D721Med (cell line): Measurements from ENCODE around the gene LCE3D.
"Not testable (repeated sequence)": the region's sequence is repeated elsewhere in the genome, so short reads cannot be mapped to it uniquely, and the experiment has no call there.

Source experiments
- DNase-seq: peaks from one replicate; pipeline ENCODE4 v3.0.0; 2011; ENCODE audit warnings: low spot score; ENCODE audit not compliant: insufficient read length
- FAIRE-seq: peaks from 2 replicates; lab custom pipeline; 2011; peaks lifted over from hg19 to GRCh38; lab: Jason Lieb, UNC
- TF ChIP-seq, protein P1 (sequence below): IDR thresholded peaks from 2 replicates; pipeline ENCODE4 v1.5.1; 2012; ENCODE audit warnings: mild to moderate bottlenecking, control low read depth; ENCODE audit not compliant: insufficient read depth; ENCODE audit errors: missing control alignments

LCE3D gene

DNA sequence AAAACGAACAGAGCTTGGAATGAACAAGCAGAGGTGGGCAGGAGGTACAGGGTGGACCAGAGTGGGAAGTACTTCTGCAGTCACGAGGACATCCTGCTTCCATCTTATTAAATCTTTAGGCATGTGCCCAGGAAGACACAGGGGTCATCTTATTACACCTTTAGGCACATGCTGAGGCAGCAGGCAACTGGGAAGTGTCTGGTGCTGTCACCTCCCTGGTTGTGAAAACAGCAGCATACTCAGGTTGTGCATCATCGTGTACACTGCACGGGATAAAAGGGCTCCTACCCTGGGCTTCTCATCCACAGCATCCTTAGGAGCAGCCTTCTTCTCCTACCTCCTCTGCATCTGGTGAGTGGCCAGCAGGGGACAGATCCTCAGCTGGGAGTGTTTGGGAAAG, 19.6 kb upstream of the LCE3D start, which contains the start of gene LCE3C:
Gene LCE3C (plus strand): TSS at position 301 of the 400 bp plus-strand sequence. CDS start 498 bp downstream, outside the sequence.
- DNase-seq (no peak), FAIRE-seq (no peak)
- TF ChIP-seq, protein P1, sequence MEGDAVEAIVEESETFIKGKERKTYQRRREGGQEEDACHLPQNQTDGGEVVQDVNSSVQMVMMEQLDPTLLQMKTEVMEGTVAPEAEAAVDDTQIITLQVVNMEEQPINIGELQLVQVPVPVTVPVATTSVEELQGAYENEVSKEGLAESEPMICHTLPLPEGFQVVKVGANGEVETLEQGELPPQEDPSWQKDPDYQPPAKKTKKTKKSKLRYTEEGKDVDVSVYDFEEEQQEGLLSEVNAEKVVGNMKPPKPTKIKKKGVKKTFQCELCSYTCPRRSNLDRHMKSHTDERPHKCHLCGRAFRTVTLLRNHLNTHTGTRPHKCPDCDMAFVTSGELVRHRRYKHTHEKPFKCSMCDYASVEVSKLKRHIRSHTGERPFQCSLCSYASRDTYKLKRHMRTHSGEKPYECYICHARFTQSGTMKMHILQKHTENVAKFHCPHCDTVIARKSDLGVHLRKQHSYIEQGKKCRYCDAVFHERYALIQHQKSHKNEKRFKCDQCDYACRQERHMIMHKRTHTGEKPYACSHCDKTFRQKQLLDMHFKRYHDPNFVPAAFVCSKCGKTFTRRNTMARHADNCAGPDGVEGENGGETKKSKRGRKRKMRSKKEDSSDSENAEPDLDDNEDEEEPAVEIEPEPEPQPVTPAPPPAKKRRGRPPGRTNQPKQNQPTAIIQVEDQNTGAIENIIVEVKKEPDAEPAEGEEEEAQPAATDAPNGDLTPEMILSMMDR, result no peak

DNA sequence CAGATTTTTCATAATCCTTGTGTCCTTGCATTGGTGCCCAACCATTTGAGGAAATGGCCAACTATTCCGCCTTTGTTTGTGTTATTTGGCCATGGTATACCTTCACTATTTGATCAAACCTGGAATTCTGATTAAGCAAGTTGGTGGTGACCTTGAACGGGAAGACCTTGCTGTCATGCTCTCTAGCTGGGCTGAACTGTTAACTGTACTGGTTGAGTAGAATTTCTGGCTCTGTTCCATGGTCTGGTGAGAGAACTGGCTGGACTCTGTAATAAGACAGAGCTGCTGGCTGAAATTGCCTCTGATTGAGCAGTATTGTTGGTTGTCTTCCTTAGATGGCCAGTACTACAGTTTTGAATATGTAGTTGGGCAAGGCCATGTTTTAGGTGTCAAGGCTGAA, 16.7 kb upstream of the LCE3D start:
- FAIRE-seq (no peak), DNase-seq (no peak)
- TF ChIP-seq, protein P1, result no peak

DNA sequence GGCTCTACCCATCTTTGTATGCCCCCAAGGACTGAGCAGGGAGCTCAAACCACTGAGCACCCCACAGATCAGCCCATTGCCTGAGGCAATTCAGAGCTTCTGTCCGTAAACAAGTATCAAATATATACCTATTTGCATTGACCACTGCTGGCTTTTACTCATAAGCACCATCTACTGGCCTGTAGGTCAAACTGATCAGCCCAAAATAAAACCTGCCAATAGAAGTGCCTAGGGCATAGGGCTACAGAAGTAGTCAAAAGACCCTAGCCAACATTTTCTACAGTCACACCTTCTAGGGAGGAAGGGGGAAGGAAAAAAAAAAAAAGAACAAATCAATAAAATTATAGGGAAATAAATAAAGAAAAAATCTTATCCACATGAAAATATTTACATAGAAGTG, 5.3 kb upstream of the LCE3D start:
- TF ChIP-seq, protein P1, result no peak
- DNase-seq, result no peak
- FAIRE-seq, result no peak

DNA sequence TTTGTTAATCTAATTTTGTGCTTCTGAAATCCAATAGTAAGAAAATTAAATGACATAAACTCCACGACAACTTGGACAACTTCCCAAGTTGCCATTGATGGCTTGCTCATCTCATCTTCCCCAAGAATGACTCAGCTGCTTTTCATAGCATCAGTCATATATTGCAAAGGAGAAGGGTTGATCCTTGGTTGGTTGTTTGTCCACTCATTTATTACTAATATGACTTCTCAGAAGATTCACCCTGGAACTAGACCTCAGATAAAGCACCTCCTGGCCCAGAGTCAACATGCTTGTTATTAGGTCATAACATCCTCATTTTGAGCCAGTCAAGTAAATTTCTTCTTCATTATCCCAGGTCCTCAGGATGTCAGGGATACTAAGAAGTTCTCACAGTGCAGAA, 2.3 kb upstream of the LCE3D start:
- TF ChIP-seq, protein P1, result no peak
- DNase-seq (no peak), FAIRE-seq (no peak)

DNA sequence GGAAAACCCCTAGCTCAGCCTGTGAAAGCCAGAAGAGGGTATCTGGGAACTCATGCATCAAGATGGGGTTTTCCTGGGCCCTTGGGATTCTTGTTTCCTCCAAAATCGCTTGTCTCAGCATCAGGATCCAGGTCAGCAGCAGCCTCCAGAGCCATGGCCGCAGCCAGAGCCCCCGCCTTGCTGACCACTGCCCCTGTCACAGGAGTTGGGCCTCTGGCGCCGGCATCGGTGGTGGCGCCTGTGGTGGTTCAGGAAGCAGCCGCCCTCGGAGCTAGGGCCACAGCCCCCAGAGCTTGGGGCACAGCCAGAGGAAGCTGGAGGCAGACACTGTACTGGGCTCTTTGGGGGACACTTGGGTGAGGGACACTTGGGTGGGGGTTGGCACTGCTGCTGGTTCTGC, 790 bp downstream of the LCE3D start:
- FAIRE-seq, DNase-seq: not testable (repeated sequence)

DNA sequence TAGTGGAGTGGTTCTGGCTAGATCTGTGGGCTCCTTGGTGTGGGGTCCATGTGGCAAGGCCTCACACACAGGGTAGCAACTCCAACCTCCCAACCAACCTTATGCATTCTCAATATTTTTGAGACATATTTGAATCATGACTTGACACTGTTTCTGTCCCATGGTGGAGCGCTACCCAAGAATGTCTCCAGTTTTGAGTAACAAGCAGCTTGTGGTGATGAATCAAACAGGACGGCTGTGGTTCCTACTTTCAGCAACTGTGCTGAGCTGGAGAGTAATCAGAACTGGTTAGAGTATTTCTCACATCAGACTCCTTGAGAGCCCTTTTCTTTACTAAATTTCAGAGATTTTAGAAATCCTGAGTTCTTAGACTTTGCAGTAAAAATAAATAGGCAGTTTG, 3.1 kb downstream of the LCE3D start:
- no peak for FAIRE-seq
- no peak for DNase-seq

DNA sequence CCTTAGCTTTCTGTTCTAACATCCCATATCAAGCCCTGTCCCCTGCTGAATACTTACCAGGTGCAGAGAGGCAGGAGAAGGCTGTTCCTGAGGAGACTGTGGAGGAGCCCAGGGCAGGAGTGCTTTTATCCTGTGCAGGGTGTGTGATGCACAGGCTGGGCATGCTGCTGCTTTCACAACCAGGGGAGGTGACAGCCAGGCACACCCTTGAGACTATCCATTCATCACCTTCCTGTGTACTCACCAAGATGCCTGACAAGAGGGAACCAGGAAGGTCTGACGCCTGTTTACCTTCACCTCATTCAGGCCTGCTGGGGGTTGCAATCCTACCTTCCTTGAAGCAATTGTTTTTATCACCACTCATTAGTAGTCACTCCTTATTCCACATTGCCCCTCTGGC, 13.6 kb downstream of the LCE3D start, which contains the start of gene LCE3E:
Gene LCE3E (minus strand): TSS at position 100 of the 400 bp plus-strand sequence. CDS start 572 bp downstream, outside the sequence.
- TF ChIP-seq, protein P1, result no peak
- DNase-seq (no peak), FAIRE-seq (no peak)

More for the DNA sequence above, 3.1 kb downstream of the LCE3D start:
- TF ChIP-seq, protein P1, result no peak
